IMR-90 (cell line): Measurements from ENCODE around the gene PDCD2L. TPM values are rescaled to one million over a fixed set of nuclear protein-coding genes. Genes with fewer than 3 reads are reported as not detected.

Experiments
- ATAC-seq: fragments of 200-7000 bp; cut with Tn5 transposase; 2 replicates; pipeline ENCODE4 v1.9.1; 2020; ENCODE audit warnings: low read depth, mild to moderate bottlenecking, moderate library complexity
- BruUV-seq: library from RNA; stranded (reverse); fragments of 400-500 nt; replicated peaks from 2 replicates; lab custom pipeline; 2021; lab: Mats Ljungman, UMichigan
- CTCF ChIA-PET: fragments of 300-600 bp; formaldehyde crosslinking; extraction: SDS; loops from one replicate; lab custom pipeline; 2021; ENCODE audit warnings: antibody characterized with exemption; lab: Yijun Ruan, JAX
- POLR2A ChIA-PET: fragments of 300-600 bp; sonication (Branson Sonifier 250); formaldehyde crosslinking; loops from one replicate; lab custom pipeline; 2022; ENCODE audit warnings: antibody characterized with exemption; ENCODE audit not compliant: unreplicated experiment; lab: Charles Lee
- DNase-seq: peaks from one replicate; pipeline ENCODE4 v3.0.0; 2013
- H2AFZ ChIP-seq: replicated peaks from 2 replicates; pipeline ENCODE3; 2013; ENCODE audit warnings: low read length, mild to moderate bottlenecking; ENCODE audit not compliant: poor library complexity
- H2AK5ac ChIP-seq: 2 replicates; pipeline ENCODE4 v1.6.1; 2013; ENCODE audit warnings: low read depth, low read length, inconsistent platforms
- H2AK9ac ChIP-seq: replicated peaks from 2 replicates; pipeline ENCODE3; 2013; ENCODE audit warnings: mild to moderate bottlenecking, low read depth, low read length, moderate library complexity; ENCODE audit not compliant: poor library complexity
- H2BK120ac ChIP-seq: 2 replicates; pipeline ENCODE4 v1.6.1; 2013; ENCODE audit warnings: low read depth, low read length, inconsistent platforms
- H2BK15ac ChIP-seq: 3 replicates; pipeline ENCODE4 v1.6.1; 2013; ENCODE audit warnings: low read depth, low read length, inconsistent platforms
- H2BK20ac ChIP-seq: 2 replicates; pipeline ENCODE4 v1.6.1; 2013; ENCODE audit warnings: low read depth, mild to moderate bottlenecking, inconsistent platforms, low read length, moderate library complexity
- H2BK5ac ChIP-seq: 2 replicates; pipeline ENCODE4 v1.6.1; 2013; ENCODE audit warnings: mild to moderate bottlenecking, low read depth, low read length, inconsistent platforms; ENCODE audit not compliant: poor library complexity, severe bottlenecking
- H3K14ac ChIP-seq: replicated peaks from 2 replicates; pipeline ENCODE4 v1.6.1; 2013; ENCODE audit warnings: low read depth, low read length, inconsistent platforms
- H3K18ac ChIP-seq: 2 replicates; pipeline ENCODE4 v1.6.1; 2013; ENCODE audit warnings: low read depth, low read length, control low read depth
- H3K23ac ChIP-seq: 2 replicates; pipeline ENCODE4 v1.6.1; 2013; ENCODE audit warnings: low read depth, low read length, inconsistent platforms
- H3K27ac ChIP-seq: 2 replicates; pipeline ENCODE4 v1.5.1; 2013; ENCODE audit warnings: mild to moderate bottlenecking, control low read depth, low read length; ENCODE audit not compliant: insufficient read depth
- H3K27me3 ChIP-seq: 2 replicates; pipeline ENCODE4 v1.6.1; 2013; ENCODE audit warnings: low read length; ENCODE audit not compliant: control insufficient read depth, insufficient read depth
- H3K36me3 ChIP-seq: 2 replicates; pipeline ENCODE4 v1.6.1; 2013; ENCODE audit warnings: low read length, mixed read lengths; ENCODE audit not compliant: control insufficient read depth, insufficient read depth
- H3K4ac ChIP-seq: 2 replicates; pipeline ENCODE4 v1.6.1; 2013; ENCODE audit warnings: low read depth, low read length, inconsistent platforms
- H3K4me1 ChIP-seq: 2 replicates; pipeline ENCODE4 v1.6.1; 2013; ENCODE audit warnings: low read length, mixed read lengths; ENCODE audit not compliant: control insufficient read depth, insufficient read depth
- H3K4me2 ChIP-seq: 2 replicates; pipeline ENCODE4 v1.6.1; 2013; ENCODE audit warnings: low read depth, mild to moderate bottlenecking, control low read depth, low read length, moderate library complexity
- H3K4me3 ChIP-seq: 2 replicates; pipeline ENCODE4 v1.5.1; 2013; ENCODE audit warnings: low read depth, mild to moderate bottlenecking, control low read depth, low read length, moderate library complexity; ENCODE audit not compliant: insufficient read depth
- H3K56ac ChIP-seq: 2 replicates; pipeline ENCODE4 v1.6.1; 2013; ENCODE audit warnings: low read length, inconsistent platforms; ENCODE audit not compliant: insufficient read depth; ENCODE audit errors: extremely low read depth
- H3K79me1 ChIP-seq, 2 experiments: 2 replicates each; pipeline ENCODE4 v1.6.1; 2013; ENCODE audit warnings: low read length in 2 of 2, inconsistent platforms in 1 of 2, low read depth in 1 of 2
- H3K9ac ChIP-seq: 2 replicates; pipeline ENCODE4 v1.6.1; 2013; ENCODE audit warnings: low read depth, low read length, control low read depth
- H3K9me1 ChIP-seq: 2 replicates; pipeline ENCODE4 v1.6.1; 2013; ENCODE audit warnings: low read length, inconsistent platforms; ENCODE audit not compliant: insufficient read depth
- H3K9me3 ChIP-seq: 2 replicates; pipeline ENCODE4 v1.6.1; 2013; ENCODE audit warnings: low read length; ENCODE audit not compliant: control insufficient read depth, insufficient read depth
- H4K20me1 ChIP-seq: 2 replicates; pipeline ENCODE4 v1.6.1; 2013; ENCODE audit warnings: low read length, inconsistent platforms; ENCODE audit not compliant: insufficient read depth
- H4K5ac ChIP-seq: 2 replicates; pipeline ENCODE4 v1.6.1; 2013; ENCODE audit warnings: mild to moderate bottlenecking, low read depth, low read length, control low read depth
- H4K8ac ChIP-seq, 2 experiments: 2 replicates each; pipeline ENCODE4 v1.6.1; 2013; ENCODE audit warnings: low read depth in 2 of 2, low read length in 2 of 2, control low read depth in 1 of 2, inconsistent platforms in 1 of 2
- H4K91ac ChIP-seq: 2 replicates; pipeline ENCODE4 v1.6.1; 2013; ENCODE audit warnings: low read depth, low read length, inconsistent platforms; ENCODE audit not compliant: insufficient read depth
- BHLHE40 ChIP-seq: fragments of 150-350 bp; IDR thresholded peaks from 2 replicates; pipeline ENCODE4 v1.6.1; 2016; ENCODE audit warnings: mild to moderate bottlenecking, low read depth, low read length
- CEBPB ChIP-seq: IDR thresholded peaks from 2 replicates; pipeline ENCODE4 v1.6.1; 2012; ENCODE audit warnings: low read depth, low read length, improper control_type of control experiment
- CHD1 ChIP-seq: IDR thresholded peaks from 2 replicates; pipeline ENCODE4 v1.6.1; 2012; ENCODE audit warnings: low read depth, low read length, improper control_type of control experiment
- ELK1 ChIP-seq: fragments of 150-350 bp; IDR thresholded peaks from 2 replicates; pipeline ENCODE4 v1.6.1; 2016; ENCODE audit warnings: low read depth, mild to moderate bottlenecking, low read length, moderate library complexity, borderline replicate concordance
- FOS ChIP-seq: fragments of 150-350 bp; IDR thresholded peaks from 2 replicates; pipeline ENCODE4 v1.6.1; 2016; ENCODE audit warnings: low read depth, low read length
- MAFK ChIP-seq: IDR thresholded peaks from 2 replicates; pipeline ENCODE4 v1.6.1; 2012; ENCODE audit warnings: low read depth, low read length, improper control_type of control experiment
- RAD21 ChIP-seq: IDR thresholded peaks from 2 replicates; pipeline ENCODE4 v1.6.1; 2012; ENCODE audit warnings: low read length, improper control_type of control experiment
- SMC3 ChIP-seq: fragments of 150-350 bp; IDR thresholded peaks from 2 replicates; pipeline ENCODE4 v1.6.1; 2016; ENCODE audit warnings: low read depth, mild to moderate bottlenecking, antibody characterized with exemption, low read length, moderate library complexity
- USF2 ChIP-seq: fragments of 150-350 bp; IDR thresholded peaks from 2 replicates; pipeline ENCODE4 v1.6.1; 2017; ENCODE audit warnings: mild to moderate bottlenecking, antibody characterized with exemption, low read length, low read depth
- WGBS, 2 experiments: methylation state at CpG; one replicate each; pipeline versions ENCODE4 v1.1.5 to v1.1.7; 2013; ENCODE audit warnings: missing lambda C conversion rate in 2 of 2; ENCODE audit not compliant: insufficient read length in 1 of 2; ENCODE audit errors: extremely low coverage in 2 of 2; 5-methylcytosine and 5-hydroxymethylcytosine counted together
- dilution Hi-C: fragments of 300-500 bp; cut with HindIII; formaldehyde crosslinking; loops from one replicate; pipeline ENCODE4 v1.14.3; 2018; ENCODE audit warnings: low sequenced_read_pairs; ENCODE audit not compliant: unreplicated experiment
- in situ Hi-C: fragments of 300-500 bp; cut with MboI; formaldehyde crosslinking; loops from 3 replicates; pipeline ENCODE4 v1.14.3; 2019; ENCODE audit warnings: low sequenced_read_pairs, inconsistent platforms, mixed read lengths
- intact Hi-C: fragments of 100-400 bp; cut with micrococcal nuclease; formaldehyde crosslinking; loops from 2 replicates; pipeline ENCODE4 v1.10.0; 2022
- polyA plus RNA-seq, 3 experiments: library from polyadenylated mRNA; depleted of rRNA; stranded (reverse); fragments of >200 nt; gene quantifications; 2 replicates each; pipeline ENCODE4 v1.2.3, GENCODE V29; 2012; ENCODE audit warnings: low replicate concordance in 1 of 3
- total RNA-seq: library from RNA; depleted of rRNA; stranded (reverse); fragments of >200 nt; gene quantifications from 2 replicates; pipeline ENCODE4 v1.2.3, GENCODE V29; 2012

Gene PDCD2L
- total and polyA plus RNA-seq, 2 of the 4 experiments (the other 2 are of a cell fraction) = 10.6 to 13.0 TPM

GRCh38 chr19:34386645-34387445 lies 17.4 kb upstream of the PDCD2L start:
- TF ChIP-seq RAD21 (no peak), SMC3 (no peak), BHLHE40 (no peak), CEBPB (no peak), USF2 (no peak), CHD1 (no peak), MAFK (no peak), ELK1 (no peak), FOS (no peak)
- CTCF ChIA-PET = no interaction called here
- DNase-seq = no peak
- H3K79me1 ChIP-seq = peaks cover 33 to 55% of the 10 kb centered on the region in 2 experiments
- H3K4me2 ChIP-seq = no peak overlapping the region
- no peak overlapping the region for H3K4me3 ChIP-seq
- no peak overlapping the region for H4K91ac ChIP-seq
- H3K9me3 ChIP-seq = no peaks in the 10 kb centered on the region
- intact Hi-C loops (no loop called here), in situ Hi-C loops (no loop called here), dilution Hi-C loops (no loop called here)
- no peak for ATAC-seq
- no peak overlapping the region for H3K23ac ChIP-seq
- no peak overlapping the region for H2BK120ac ChIP-seq
- H2BK5ac ChIP-seq = no peak overlapping the region
- no peak overlapping the region for H4K5ac ChIP-seq
- H2AFZ ChIP-seq = no peak overlapping the region
- H4K8ac ChIP-seq = no peak overlapping the region
- H3K18ac ChIP-seq = no peak overlapping the region
- H2AK9ac ChIP-seq = no peak overlapping the region
- no peaks in the 10 kb centered on the region for H3K27me3 ChIP-seq
- H2BK15ac ChIP-seq = no peak overlapping the region
- peaks cover 29% of the 10 kb centered on the region for H4K20me1 ChIP-seq
- BruUV-seq = no TSS peak
- no peak overlapping the region for H3K9ac ChIP-seq
- H3K9me1 ChIP-seq = peaks cover 32% of the 10 kb centered on the region
- H2AK5ac ChIP-seq = no peak overlapping the region
- no peaks in the 10 kb centered on the region for H3K4me1 ChIP-seq
- no peak overlapping the region for H3K14ac ChIP-seq
- H3K4ac ChIP-seq = no peak overlapping the region
- no peak overlapping the region for H3K56ac ChIP-seq
- H3K36me3 ChIP-seq = peaks cover 88% of the 10 kb centered on the region
- POLR2A ChIA-PET = no interaction called here
- H2BK20ac ChIP-seq = no peak overlapping the region
- no peak overlapping the region for H3K27ac ChIP-seq
- WGBS, 2 experiments = 97% methylated on average over 6 of the region's 9 CpGs; no CpG with 5 or more reads in 1 of the 2 experiments
